GM23338 (cell line): ENCODE measurements around the gene EGFL7. TPM values are rescaled to one million over a fixed set of nuclear protein-coding genes. Genes with fewer than 3 reads are reported as not detected.

Experiments used
- ATAC-seq: fragments of 200-7000 bp; cut with Tn5 transposase; 3 replicates; pipeline ENCODE4 v1.9.1; 2020
- DNase-seq: peaks from one replicate; pipeline ENCODE4 v3.0.0-alpha.2; 2015; ENCODE audit warnings: low spot score
- H2AFZ ChIP-seq: fragments of 200-600 bp; sonication (generic); 2 replicates; pipeline ENCODE4 v1.8.0; 2016; ENCODE audit warnings: antibody characterized with exemption, mild to moderate bottlenecking, moderate library complexity
- H3F3A ChIP-seq: fragments of 200-600 bp; sonication (generic); replicated peaks from 2 replicates; pipeline ENCODE4 v1.8.0; 2017; ENCODE audit warnings: antibody characterized with exemption, mixed run types, low read depth
- H3K27ac ChIP-seq: fragments of 200-600 bp; sonication (generic); 2 replicates; pipeline ENCODE4 v1.6.1; 2016; ENCODE audit warnings: low read depth
- H3K27me3 ChIP-seq: fragments of 200-600 bp; sonication (generic); 2 replicates; pipeline ENCODE4 v1.8.0; 2016; ENCODE audit warnings: mild to moderate bottlenecking, mixed run types, moderate library complexity; ENCODE audit not compliant: insufficient read depth
- H3K36me3 ChIP-seq: fragments of 200-600 bp; sonication (generic); 2 replicates; pipeline ENCODE4 v1.8.0; 2016; ENCODE audit warnings: mild to moderate bottlenecking; ENCODE audit not compliant: insufficient read depth
- H3K4me1 ChIP-seq: fragments of 200-600 bp; sonication (generic); 2 replicates; pipeline ENCODE4 v1.8.0; 2016; ENCODE audit warnings: mild to moderate bottlenecking, moderate library complexity; ENCODE audit not compliant: insufficient read depth
- H3K4me2 ChIP-seq: fragments of 200-600 bp; sonication (generic); 2 replicates; pipeline ENCODE4 v1.7.1; 2017; ENCODE audit warnings: mixed run types
- H3K4me3 ChIP-seq: fragments of 200-600 bp; sonication (generic); 2 replicates; pipeline ENCODE4 v1.6.1; 2016; ENCODE audit warnings: mixed run types
- H3K79me2 ChIP-seq: fragments of 200-600 bp; sonication (generic); replicated peaks from 2 replicates; pipeline ENCODE4 v1.8.0; 2017; ENCODE audit warnings: mild to moderate bottlenecking; ENCODE audit not compliant: insufficient read depth
- H3K9me2 ChIP-seq: fragments of 200-600 bp; sonication (generic); 2 replicates; pipeline ENCODE4 v1.8.0; 2017; ENCODE audit not compliant: insufficient read depth
- H4K20me1 ChIP-seq: fragments of 200-600 bp; sonication (generic); replicated peaks from 2 replicates; pipeline ENCODE4 v1.8.0; 2017; ENCODE audit warnings: mild to moderate bottlenecking; ENCODE audit not compliant: insufficient read depth
- H3K27ac Mint-ChIP-seq: 2 replicates; pipeline ENCODE4 v1.8.0; 2020; ENCODE audit warnings: inconsistent platforms, mild to moderate bottlenecking, moderate library complexity, mixed read lengths
- H3K27me3 Mint-ChIP-seq: 3 replicates; pipeline ENCODE4 v1.8.0; 2022; ENCODE audit warnings: low read depth, mild to moderate bottlenecking, moderate library complexity, mixed read lengths, inconsistent platforms; ENCODE audit not compliant: insufficient read depth, poor library complexity
- H3K36me3 Mint-ChIP-seq: 3 replicates; pipeline ENCODE4 v1.8.0; 2021; ENCODE audit warnings: low read depth, mild to moderate bottlenecking, inconsistent platforms, moderate library complexity, mixed read lengths
- H3K4me1 Mint-ChIP-seq: 3 replicates; pipeline ENCODE4 v1.8.0; 2020; ENCODE audit warnings: mild to moderate bottlenecking, inconsistent platforms, mixed read lengths
- H3K4me3 Mint-ChIP-seq: 3 replicates; pipeline ENCODE4 v1.8.0; 2021; ENCODE audit warnings: moderate library complexity, mild to moderate bottlenecking, inconsistent platforms, mixed read lengths
- H3K9me3 Mint-ChIP-seq: 3 replicates; pipeline ENCODE4 v1.8.0; 2020; ENCODE audit warnings: moderate library complexity, mild to moderate bottlenecking, inconsistent platforms, mixed read lengths
- CREB1 ChIP-seq: fragments of 250-450 bp; sonication (Bioruptor Pico); IDR thresholded peaks from 2 replicates; pipeline ENCODE4 v1.5.0; 2020; ENCODE audit warnings: low read depth, mild to moderate bottlenecking, moderate library complexity
- CTCF ChIP-seq, 2 experiments: fragments of 200-600 bp in 1 of 2; sonication (generic) in 1 of 2; conservative IDR thresholded peaks; 2 replicates each; pipeline versions ENCODE4 v1.5.1 to v1.6.1; 2016 to 2017; ENCODE audit warnings: antibody characterized with exemption in 2 of 2, low read depth in 2 of 2, mild to moderate bottlenecking in 2 of 2, moderate library complexity in 1 of 2
- ETS1 ChIP-seq: IDR thresholded peaks from 2 replicates; pipeline ENCODE4 v1.6.1; 2016; ENCODE audit warnings: antibody characterized with exemption
- POLR2AphosphoS5 ChIP-seq: IDR thresholded peaks from 2 replicates; pipeline ENCODE4 v1.6.1; 2016; ENCODE audit warnings: antibody characterized with exemption, low read depth
- REST ChIP-seq: IDR thresholded peaks from one replicate; pipeline ENCODE4 v1.6.1; 2018; ENCODE audit warnings: antibody characterized with exemption; ENCODE audit not compliant: unreplicated experiment
- STAT1 ChIP-seq: IDR thresholded peaks from one replicate; pipeline ENCODE4 v1.6.1; 2016; ENCODE audit warnings: antibody characterized with exemption; ENCODE audit not compliant: unreplicated experiment
- ZNF114 ChIP-seq: fragments of 250-450 bp; sonication (Bioruptor Pico); IDR thresholded peaks from 2 replicates; pipeline ENCODE4 v1.5.0; 2020; ENCODE audit warnings: mild to moderate bottlenecking, moderate library complexity
- polyA plus RNA-seq: library from polyadenylated mRNA; unstranded; fragments of >200 nt; fragmentation: Nextera tagmentation; extraction: Ambion mirVana; gene quantifications from 2 replicates; pipeline ENCODE4 v1.2.1, GENCODE V29; 2016
- total RNA-seq: library from RNA; depleted of rRNA; stranded (reverse); fragments of >200 nt; shearing (Covaris generic); gene quantifications from 2 replicates; pipeline ENCODE4 v1.2.3, GENCODE V29; 2014

Gene EGFL7
- total and polyA plus RNA-seq, 2 experiments from 2014 or later = 44.4 to 60.8 TPM

- Mint-ChIP-seq H3K4me3 (no peak overlapping the region), H3K27me3 (no peaks in the 10 kb centered on the region), H3K9me3 (no peaks in the 10 kb centered on the region), H3K27ac (no peak overlapping the region), H3K4me1 (peaks cover 3% of the 10 kb centered on the region; the same call in 2 of the 3 replicates), H3K36me3 (no peaks in the 10 kb centered on the region)
- Histone ChIP-seq H3K4me1 (no peaks in the 10 kb centered on the region), H3K27me3 (no peaks in the 10 kb centered on the region), H3K9me2 (no peaks in the 10 kb centered on the region), H2AFZ (no peak overlapping the region), H4K20me1 (no peaks in the 10 kb centered on the region), H3K36me3 (no peaks in the 10 kb centered on the region), H3K27ac (no peak overlapping the region), H3K4me2 (no peak overlapping the region), H3K4me3 (no peak overlapping the region), H3K79me2 (no peaks in the 10 kb centered on the region), H3F3A (no peaks in the 10 kb centered on the region)
- no peak for ATAC-seq
- TF ChIP-seq POLR2AphosphoS5 (no peak), CTCF (conservative IDR thresholded peaks at IDR 0.05; ENCODE audit: low read depth in 2 of 2) (no peak), ETS1 (no peak), STAT1 (no peak), ZNF114 (no peak), REST (no peak)
- DNase-seq = no peak
Measured at GRCh38 chr9:136656183-136656738, 6.5 kb upstream of the EGFL7 start.

- Histone ChIP-seq H3K27ac (no peak overlapping the region), H3F3A (no peaks in the 10 kb centered on the region), H3K27me3 (no peaks in the 10 kb centered on the region), H3K4me1 (no peaks in the 10 kb centered on the region), H3K9me2 (no peaks in the 10 kb centered on the region), H2AFZ (no peak overlapping the region), H3K4me3 (no peak overlapping the region), H4K20me1 (no peaks in the 10 kb centered on the region), H3K36me3 (no peaks in the 10 kb centered on the region), H3K4me2 (no peak overlapping the region), H3K79me2 (no peaks in the 10 kb centered on the region)
- Mint-ChIP-seq H3K4me1 (peaks cover 3% of the 10 kb centered on the region; the same call in 2 of the 3 replicates), H3K4me3 (no peak overlapping the region), H3K9me3 (no peaks in the 10 kb centered on the region), H3K27ac (no peak overlapping the region), H3K36me3 (no peaks in the 10 kb centered on the region), H3K27me3 (no peaks in the 10 kb centered on the region)
- ATAC-seq = no peak
- DNase-seq = no peak
- no peak for TF ChIP-seq POLR2AphosphoS5
- TF ChIP-seq CREB1 = no peak
Measured at GRCh38 chr9:136656795-136657611, 5.7 kb upstream of the EGFL7 start.
